ENCODE data around the gene SWAP70. TPM values are rescaled to one million over a fixed set of nuclear protein-coding genes. Genes with fewer than 3 reads are reported as not detected.

The SWAP70 gene
- total and polyA plus RNA-seq, 2 of the 8 experiments (the other 6 are each of a cell fraction or from before 2014, with no cell fraction given), result 14.8 to 37.5 TPM

GRCh38 chr11:9688716-9689511 lies 25.0 kb downstream of the SWAP70 start:
- Histone ChIP-seq H4K91ac (replicated peaks; ENCODE audit: insufficient read length, low read length) (no peak overlapping the region), H4K5ac (ENCODE audit: insufficient read length, low read depth, low read length) (no peak overlapping the region), H3K27me3 (replicated peaks in 1 of 4; ENCODE audit: control insufficient read depth in 3 of 4, extremely low read depth in 1 of 4, insufficient read depth in 3 of 4, low read length in 3 of 4) (no peaks in the 10 kb centered on the region), H3K56ac (replicated peaks; ENCODE audit: insufficient read length, low read depth, low read length) (no peak overlapping the region), H3K4me1 (replicated peaks in 1 of 4; ENCODE audit: control insufficient read depth in 3 of 4, insufficient read depth in 4 of 4, low read length in 3 of 4) (peaks cover 3 to 13% (median 11%) of the 10 kb centered on the region in 4 experiments; a peak in 6 of 7 replicates), H3K4me3 (ENCODE audit: extremely low read depth in 1 of 4, insufficient read depth in 2 of 4, low read depth in 3 of 4, low read length in 4 of 4) (no peak overlapping the region), H3K79me2 (ENCODE audit: control insufficient read depth in 1 of 2, insufficient read depth in 2 of 2, low read length in 2 of 2) (peaks cover 0 to 69% of the 10 kb centered on the region in 2 experiments; a peak in 3 of 4 replicates), H2BK15ac (ENCODE audit: low read length) (no peak overlapping the region), H2BK120ac (replicated peaks; ENCODE audit: low read depth, low read length) (no peak overlapping the region), H3K14ac (ENCODE audit: insufficient read length) (no peak overlapping the region), H2AFZ (ENCODE audit: low read length) (no peak overlapping the region), H2BK12ac (ENCODE audit: low read depth, low read length) (no peak overlapping the region), H3K79me1 (ENCODE audit: low read depth, low read length) (peaks cover 4% of the 10 kb centered on the region), H3K23ac (ENCODE audit: insufficient read length) (no peak overlapping the region), H3K9ac (replicated peaks in 1 of 4; ENCODE audit: extremely low read depth in 1 of 4, low read depth in 3 of 4, low read length in 3 of 4) (no peak overlapping the region; a peak in 1 of 7 replicates), H3K18ac (ENCODE audit: extremely low read depth, low read length) (no peak overlapping the region), H3K27ac (ENCODE audit: low read depth, low read length) (no peak overlapping the region), H4K20me1 (replicated peaks in 1 of 2; ENCODE audit: control insufficient read depth in 1 of 2, insufficient read depth in 2 of 2, low read length in 2 of 2) (peaks cover 0 to 14% of the 10 kb centered on the region in 2 experiments), H3K36me3 (ENCODE audit: control insufficient read depth in 2 of 4, insufficient read depth in 4 of 4, low read length in 3 of 4) (peaks cover 0 to 4% (median 1%) of the 10 kb centered on the region in 4 experiments; a peak in 3 of 8 replicates), H3K23me2 (ENCODE audit: low read depth, low read length) (no peaks in the 10 kb centered on the region), H2AK5ac (ENCODE audit: low read depth, low read length) (no peak overlapping the region), H3K9me3 (ENCODE audit: insufficient read depth in 2 of 2, low read depth in 1 of 2, low read length in 1 of 2) (no peaks in the 10 kb centered on the region), H3K4me2 (ENCODE audit: insufficient read depth in 1 of 2, low read depth in 2 of 2, low read length in 2 of 2) (0 out of 4 replicates have a peak overlapping the region, but pooled peaks of 1 of the 2 experiments have one; percentile 9), H4K8ac (ENCODE audit: extremely low read depth, insufficient read depth, low read length) (no peak overlapping the region), H2BK5ac (ENCODE audit: low read depth, low read length) (no peak overlapping the region), H2BK20ac (ENCODE audit: low read length) (no peak overlapping the region), H3K4ac (replicated peaks; ENCODE audit: insufficient read length, low read depth, low read length) (no peak overlapping the region)
- no peak for DNase-seq (ENCODE audit: low read depth in 1 of 2, low spot score in 2 of 2)
- POLR2A ChIA-PET (ENCODE audit: partially characterized antibody), result interaction anchor here (1.2 to 2.0 kb wide), 3 partner anchors 10 to 14 kb away, joined by 3 to 4 read pairs (median 4); no protein-coding TSS in a partner anchor
- FAIRE-seq, result no peak
- TF ChIP-seq TBP (IDR thresholded peaks at IDR 0.05; ENCODE audit: low read depth, low read length) (no peak), TAF7 (optimal IDR thresholded peaks at IDR 0.05; ENCODE audit: borderline replicate concordance, low read depth, low read length) (no peak), RAD21 (IDR thresholded peaks at IDR 0.05 in 1 of 2, conservative IDR thresholded peaks at IDR 0.05 in 1 of 2; ENCODE audit: low read depth in 2 of 2, low read length in 2 of 2) (no peak), SUZ12 (IDR thresholded peaks at IDR 0.05; ENCODE audit: low read length) (no peak), SAP30 (IDR thresholded peaks at IDR 0.05; ENCODE audit: insufficient read depth, insufficient replicate concordance, low read length) (no peak), BACH1 (IDR thresholded peaks at IDR 0.05; ENCODE audit: low read length) (no peak), PHF8 (conservative IDR thresholded peaks at IDR 0.05; ENCODE audit: low read depth, low read length) (no peak), SP4 (IDR thresholded peaks at IDR 0.05; ENCODE audit: low read length) (no peak), MAX (IDR thresholded peaks at IDR 0.05) (no peak), KDM1A (IDR thresholded peaks at IDR 0.05; ENCODE audit: borderline replicate concordance, low read length) (no peak), YY1 (IDR thresholded peaks at IDR 0.05; ENCODE audit: low read depth, low read length) (no peak), GTF2F1 (IDR thresholded peaks at IDR 0.05; ENCODE audit: borderline replicate concordance, low read depth, low read length) (no peak)
- CTCF ChIA-PET (ENCODE audit: partially characterized antibody), result no interaction called here
- WGBS, 2 experiments (ENCODE audit: extremely low coverage in 1 of 2, insufficient coverage in 1 of 2, insufficient read length in 1 of 2, insufficient replicate concordance in 2 of 2, low coverage in 1 of 2, low lambda C conversion rate in 2 of 2, missing lambda C conversion rate in 1 of 2), result 66% methylated on average over 7 of the region's 7 CpGs; no CpG with 5 or more reads in 1 of the 2 experiments
